ENCODE data around the gene CLASP1.

- TF ChIP-seq, protein P1, sequence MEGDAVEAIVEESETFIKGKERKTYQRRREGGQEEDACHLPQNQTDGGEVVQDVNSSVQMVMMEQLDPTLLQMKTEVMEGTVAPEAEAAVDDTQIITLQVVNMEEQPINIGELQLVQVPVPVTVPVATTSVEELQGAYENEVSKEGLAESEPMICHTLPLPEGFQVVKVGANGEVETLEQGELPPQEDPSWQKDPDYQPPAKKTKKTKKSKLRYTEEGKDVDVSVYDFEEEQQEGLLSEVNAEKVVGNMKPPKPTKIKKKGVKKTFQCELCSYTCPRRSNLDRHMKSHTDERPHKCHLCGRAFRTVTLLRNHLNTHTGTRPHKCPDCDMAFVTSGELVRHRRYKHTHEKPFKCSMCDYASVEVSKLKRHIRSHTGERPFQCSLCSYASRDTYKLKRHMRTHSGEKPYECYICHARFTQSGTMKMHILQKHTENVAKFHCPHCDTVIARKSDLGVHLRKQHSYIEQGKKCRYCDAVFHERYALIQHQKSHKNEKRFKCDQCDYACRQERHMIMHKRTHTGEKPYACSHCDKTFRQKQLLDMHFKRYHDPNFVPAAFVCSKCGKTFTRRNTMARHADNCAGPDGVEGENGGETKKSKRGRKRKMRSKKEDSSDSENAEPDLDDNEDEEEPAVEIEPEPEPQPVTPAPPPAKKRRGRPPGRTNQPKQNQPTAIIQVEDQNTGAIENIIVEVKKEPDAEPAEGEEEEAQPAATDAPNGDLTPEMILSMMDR (IDR thresholded peaks at IDR 0.05), result no peak
- TF ChIP-seq POLR2A (IDR thresholded peaks at IDR 0.05), result no peak
These were observed 33.4 kb upstream of the CLASP1 start for GRCh38 chr2:121682396-121683298.
